WTC11 (cell line): ENCODE measurements around the gene FOXF2. TPM values are rescaled to one million over a fixed set of nuclear protein-coding genes. Genes with fewer than 3 reads are reported as not detected.

Experiments
- ATAC-seq: fragments of 200-7000 bp; cut with Tn5 transposase; 2 replicates; pipeline ENCODE4 v1.10.0; 2021; ENCODE audit warnings: mild to moderate bottlenecking, moderate library complexity
- CTCF ChIA-PET: fragments of 300-600 bp; sonication (Branson Sonifier 250); formaldehyde crosslinking; loops from one replicate; lab custom pipeline; 2021; ENCODE audit warnings: antibody characterized with exemption; lab: Charles Lee
- POLR2A ChIA-PET: fragments of 350-600 bp; sonication (Branson Sonifier 250); formaldehyde crosslinking; loops from one replicate; lab custom pipeline; 2021; ENCODE audit warnings: antibody characterized with exemption; lab: Charles Lee
- DNase-seq: peaks from one replicate; pipeline ENCODE4 v3.0.0; 2021; ENCODE audit warnings: low spot score
- H3K27ac Mint-ChIP-seq: 2 replicates; pipeline ENCODE4 v1.8.0; 2021; ENCODE audit warnings: mixed read lengths
- H3K27me3 Mint-ChIP-seq: 2 replicates; pipeline ENCODE4 v1.8.0; 2021; ENCODE audit warnings: low read depth, mild to moderate bottlenecking, moderate library complexity, mixed read lengths
- H3K36me3 Mint-ChIP-seq: 2 replicates; pipeline ENCODE4 v1.8.0; 2021; ENCODE audit warnings: mixed read lengths
- H3K4me1 Mint-ChIP-seq: 2 replicates; pipeline ENCODE4 v1.8.0; 2022; ENCODE audit warnings: mixed read lengths
- H3K4me3 Mint-ChIP-seq: 2 replicates; pipeline ENCODE4 v1.8.0; 2021; ENCODE audit warnings: mild to moderate bottlenecking, moderate library complexity, mixed read lengths
- H3K9me3 Mint-ChIP-seq: 2 replicates; pipeline ENCODE4 v1.8.0; 2021; ENCODE audit warnings: mixed read lengths
- ARID4B ChIP-seq: sonication (generic); formaldehyde crosslinking; IDR thresholded peaks from 2 replicates; pipeline ENCODE4 v1.8.0; 2023; ENCODE audit warnings: missing genetic modification reagents, mild to moderate bottlenecking, borderline replicate concordance
- CBFB ChIP-seq: sonication (generic); formaldehyde crosslinking; IDR thresholded peaks from 2 replicates; pipeline ENCODE4 v1.8.1; 2022; ENCODE audit warnings: mild to moderate bottlenecking, low read depth, missing genetic modification reagents
- CDX4 ChIP-seq: fragments of 250-450 bp; sonication (Bioruptor Pico); IDR thresholded peaks from 2 replicates; pipeline ENCODE4 v1.9.0; 2021; ENCODE audit warnings: moderate library complexity, mild to moderate bottlenecking, inconsistent platforms, borderline replicate concordance
- FOXP1 ChIP-seq: sonication (generic); formaldehyde crosslinking; IDR thresholded peaks from 2 replicates; pipeline ENCODE4 v1.8.0; 2022; ENCODE audit warnings: missing genetic modification reagents, mild to moderate bottlenecking, moderate library complexity, borderline replicate concordance
- GRHL2 ChIP-seq: fragments of 250-450 bp; sonication (Bioruptor Pico); IDR thresholded peaks from 2 replicates; pipeline ENCODE4 v1.8.0; 2022; ENCODE audit warnings: mild to moderate bottlenecking, moderate library complexity; ENCODE audit not compliant: insufficient replicate concordance, severe bottlenecking
- MLX ChIP-seq: sonication (generic); formaldehyde crosslinking; IDR thresholded peaks from 2 replicates; pipeline ENCODE4 v1.8.1; 2023; ENCODE audit warnings: mild to moderate bottlenecking, missing genetic modification reagents, moderate library complexity
- MXD4 ChIP-seq: fragments of 250-450 bp; sonication (Bioruptor Pico); IDR thresholded peaks from 2 replicates; pipeline ENCODE4 v1.8.0; 2021; ENCODE audit warnings: mild to moderate bottlenecking, moderate library complexity, borderline replicate concordance
- NFE2L1 ChIP-seq: sonication (generic); formaldehyde crosslinking; IDR thresholded peaks from 2 replicates; pipeline ENCODE4 v1.8.1; 2023; ENCODE audit warnings: missing genetic modification reagents
- NR3C1 ChIP-seq: sonication (generic); formaldehyde crosslinking; conservative IDR thresholded peaks from 2 replicates; pipeline ENCODE4 v1.8.1; 2023; ENCODE audit warnings: low read depth, mild to moderate bottlenecking, missing genetic modification reagents
- OVOL2 ChIP-seq: fragments of 250-450 bp; sonication (Bioruptor Pico); IDR thresholded peaks from 2 replicates; pipeline ENCODE4 v1.9.0; 2021; ENCODE audit warnings: mild to moderate bottlenecking, borderline replicate concordance
- PRRX2 ChIP-seq: fragments of 250-450 bp; sonication (Bioruptor Pico); IDR thresholded peaks from 2 replicates; pipeline ENCODE4 v1.8.0; 2021; ENCODE audit warnings: mild to moderate bottlenecking
- SMAD4 ChIP-seq: sonication (generic); formaldehyde crosslinking; IDR thresholded peaks from 2 replicates; pipeline ENCODE4 v1.8.0; 2022; ENCODE audit warnings: mild to moderate bottlenecking, missing genetic modification reagents
- SP1 ChIP-seq: sonication (generic); formaldehyde crosslinking; conservative IDR thresholded peaks from 2 replicates; pipeline ENCODE4 v1.8.1; 2022; ENCODE audit warnings: missing genetic modification reagents
- TEAD4 ChIP-seq: sonication (generic); formaldehyde crosslinking; IDR thresholded peaks from 2 replicates; pipeline ENCODE4 v1.8.0; 2022; ENCODE audit warnings: mild to moderate bottlenecking, missing genetic modification reagents
- TP53 ChIP-seq: sonication (generic); formaldehyde crosslinking; IDR thresholded peaks from 2 replicates; pipeline ENCODE4 v1.8.1; 2023; ENCODE audit warnings: mild to moderate bottlenecking, missing genetic modification reagents
- ZBTB21 ChIP-seq: sonication (generic); formaldehyde crosslinking; IDR thresholded peaks from 2 replicates; pipeline ENCODE4 v1.8.1; 2023; ENCODE audit warnings: mild to moderate bottlenecking, missing genetic modification reagents, borderline replicate concordance
- ZMAT4 ChIP-seq: fragments of 250-450 bp; sonication (Bioruptor Pico); IDR thresholded peaks from 2 replicates; pipeline ENCODE4 v1.9.0; 2021; ENCODE audit warnings: mild to moderate bottlenecking
- ZNF232 ChIP-seq: sonication (generic); formaldehyde crosslinking; IDR thresholded peaks from 2 replicates; pipeline ENCODE4 v1.8.0; 2022; ENCODE audit warnings: mild to moderate bottlenecking, missing genetic modification reagents
- ZNF416 ChIP-seq: fragments of 250-450 bp; sonication (Bioruptor Pico); IDR thresholded peaks from 2 replicates; pipeline ENCODE4 v1.9.0; 2021; ENCODE audit warnings: mild to moderate bottlenecking, inconsistent platforms
- ZNF423 ChIP-seq: fragments of 250-450 bp; sonication (Bioruptor Pico); IDR thresholded peaks from 2 replicates; pipeline ENCODE4 v2.1.2; 2022; ENCODE audit warnings: mild to moderate bottlenecking, moderate library complexity
- ZNF425 ChIP-seq: fragments of 250-450 bp; sonication (Bioruptor Pico); conservative IDR thresholded peaks from 2 replicates; pipeline ENCODE4 v1.9.0; 2021; ENCODE audit warnings: mild to moderate bottlenecking
- ZNF532 ChIP-seq: fragments of 250-450 bp; sonication (Bioruptor Pico); IDR thresholded peaks from 2 replicates; pipeline ENCODE4 v1.9.0; 2021; ENCODE audit warnings: mild to moderate bottlenecking, borderline replicate concordance
- total RNA-seq: library from RNA; stranded (reverse); gene quantifications from 3 replicates; pipeline ENCODE4 v1.2.3, GENCODE V29; 2021

Gene FOXF2
- total RNA-seq, 1 experiment from 2014 or later: 0.11 TPM

- peaks cover 4% of the 10 kb centered on the region for H3K27me3 Mint-ChIP-seq
Measured at GRCh38 chr6:1417718-1418117, 28.3 kb downstream of the FOXF2 start.

GRCh38 chr6:1418471-1419191 lies 29.3 kb downstream of the FOXF2 start:
- Mint-ChIP-seq H3K9me3 (peaks cover 15% of the 10 kb centered on the region), H3K27ac (no peak overlapping the region), H3K4me1 (peaks cover 15% of the 10 kb centered on the region), H3K4me3 (no peak overlapping the region), H3K27me3 (peaks cover 4% of the 10 kb centered on the region), H3K36me3 (peaks cover 14% of the 10 kb centered on the region)
- CTCF ChIA-PET: interaction anchor here (1.3 kb wide), 1 partner anchor 18 kb away, joined by 6 read pairs; no protein-coding TSS in a partner anchor
- POLR2A ChIA-PET: no interaction called here
- DNase-seq (no peak), ATAC-seq (no peak)
- no peak for TF ChIP-seq ZNF532
- TF ChIP-seq ARID4B (CRISPR knock-in tag): no peak
- TF ChIP-seq NR3C1 (CRISPR knock-in tag): no peak
- TF ChIP-seq CBFB: no peak
- no peak for TF ChIP-seq NFE2L1 (CRISPR knock-in tag)
- no peak for TF ChIP-seq MLX (CRISPR knock-in tag)
- TF ChIP-seq MXD4: no peak
- TF ChIP-seq TP53 (CRISPR knock-in tag): no peak
- no peak for TF ChIP-seq OVOL2 (CRISPR knock-in tag)
- TF ChIP-seq GRHL2 (CRISPR knock-in tag): no peak
- no peak for TF ChIP-seq ZNF232 (CRISPR knock-in tag)
- TF ChIP-seq ZNF425 (CRISPR knock-in tag): no peak
- no peak for TF ChIP-seq FOXP1 (CRISPR knock-in tag)
- no peak for TF ChIP-seq ZNF423
- TF ChIP-seq CDX4 (CRISPR knock-in tag): no peak
- no peak for TF ChIP-seq ZBTB21

More at GRCh38 chr6:1417718-1418117, 28.3 kb downstream of the FOXF2 start:
- TF ChIP-seq SMAD4 (no peak), PRRX2 (CRISPR knock-in tag) (no peak), ZMAT4 (CRISPR knock-in tag) (no peak), ZNF416 (CRISPR knock-in tag) (no peak), SP1 (no peak), TEAD4 (CRISPR knock-in tag) (no peak)
- H3K4me1 Mint-ChIP-seq: peaks cover 11% of the 10 kb centered on the region
- H3K36me3 Mint-ChIP-seq: peaks cover 14% of the 10 kb centered on the region
- H3K27ac Mint-ChIP-seq: no peak overlapping the region
- ChIA-PET POLR2A (no interaction called here), CTCF (interaction anchor here (1.3 kb wide), 1 partner anchor 19 kb away, joined by 6 read pairs; no protein-coding TSS in a partner anchor)
- no peak overlapping the region for H3K4me3 Mint-ChIP-seq
- DNase-seq (no peak), ATAC-seq (no peak)
- peaks cover 15% of the 10 kb centered on the region for H3K9me3 Mint-ChIP-seq
